Right cardiac atrium (tissue), 5 donors: ENCODE results near the gene YPEL2. TPM values are rescaled to one million over a fixed set of nuclear protein-coding genes. Genes with fewer than 3 reads are reported as not detected.
A peak's percentile ranks its signal among the peaks of the same experiment; 100 is the strongest.
"Not testable (repeated sequence)": the region's sequence is repeated elsewhere in the genome, so short reads cannot be mapped to it uniquely, and the experiment has no call there.

ENCODE experiments used
- ATAC-seq, 2 donors: fragments of 200-7000 bp; cut with Tn5 transposase; one replicate each; pipeline versions ENCODE4 v1.8.0 to v1.9.1; 2020; ENCODE audit warnings: moderate library complexity in 2 of 2, mild to moderate bottlenecking in 1 of 2
- DNase-seq, 3 donors: peaks; one replicate each; pipeline ENCODE4 v3.0.0-alpha.2; 2020
- H3K27ac ChIP-seq: one replicate; pipeline ENCODE4 v1.5.1; 2013; ENCODE audit warnings: mild to moderate bottlenecking, low read length, control low read depth, moderate library complexity
- H3K27me3 ChIP-seq: one replicate; pipeline ENCODE4 v1.6.1; 2013; ENCODE audit not compliant: control insufficient read depth, insufficient read depth
- H3K4me1 ChIP-seq: one replicate; pipeline ENCODE4 v1.6.1; 2013; ENCODE audit warnings: low read length; ENCODE audit not compliant: control insufficient read depth, insufficient read depth
- H3K4me3 ChIP-seq: one replicate; pipeline ENCODE4 v1.5.1; 2013; ENCODE audit warnings: low read length, control low read depth
- H3K9me3 ChIP-seq: one replicate; pipeline ENCODE4 v1.6.1; 2013; ENCODE audit warnings: low read length; ENCODE audit not compliant: control insufficient read depth
- WGBS: extraction: QIAGEN DNeasy Blood & Tissue Kit; methylation state at CpG from one replicate; pipeline ENCODE4 v1.1.7; 2013; 5-methylcytosine and 5-hydroxymethylcytosine counted together
- intact Hi-C, 4 donors: fragments of 100-400 bp; cut with DNase I; formaldehyde crosslinking; loops; one replicate each; pipeline versions ENCODE4 v1.11.0 to v1.14.0; 2022 to 2023
- polyA plus RNA-seq: library from polyadenylated mRNA; stranded (reverse); fragments of 200-250 nt; gene quantifications from one replicate; pipeline ENCODE4 v1.2.3, GENCODE V29; 2013
- total RNA-seq, 4 donors: library from RNA; stranded (reverse); fragmentation: NEBNext Ultra II Directional; extraction: Animal tissue kit (Norgen Biotek cat#: 25700); gene quantifications; one replicate each; pipeline ENCODE4 v1.2.1, GENCODE V29; 2021
- donor health status: healthy with polysubstance abuse.
- donor health status: DM: no; HTN: yes; CAD: no.
- donor health status: DM: no; HTN: no; CAD: no.
- donor health status: DM: no; HTN: yes; CAD: no; lungs with severe emphysema.
- donor health status: DM: yes; HTN: yes; CAD: no.

The YPEL2 gene
- total and polyA plus RNA-seq, 5 donors, result 12.5 to 33.9 (median 23.1) TPM

GRCh38 chr17:59300941-59301340, 30.5 kb upstream of the YPEL2 start:
- H3K27me3 ChIP-seq, result no peaks in the 10 kb centered on the region
- intact Hi-C loops, result no loop called here
- no peaks in the 10 kb centered on the region for H3K9me3 ChIP-seq
- DNase-seq (no peak), ATAC-seq (no peak)
- no peak overlapping the region for H3K4me3 ChIP-seq
- no peaks in the 10 kb centered on the region for H3K4me1 ChIP-seq
- WGBS, result 79% methylated on average over 5 of the region's 5 CpGs
- H3K27ac ChIP-seq, result no peak overlapping the region

- 91% methylated on average over 2 of the region's 2 CpGs for WGBS
- Histone ChIP-seq H3K27ac (no peak overlapping the region), H3K4me1 (no peaks in the 10 kb centered on the region), H3K9me3 (no peaks in the 10 kb centered on the region), H3K27me3 (no peaks in the 10 kb centered on the region), H3K4me3 (no peak overlapping the region)
- ATAC-seq (no peak), DNase-seq (no peak)
- intact Hi-C loops, result no loop called here
Measured at GRCh38 chr17:59304811-59305210, 26.6 kb upstream of the YPEL2 start.

DNA sequence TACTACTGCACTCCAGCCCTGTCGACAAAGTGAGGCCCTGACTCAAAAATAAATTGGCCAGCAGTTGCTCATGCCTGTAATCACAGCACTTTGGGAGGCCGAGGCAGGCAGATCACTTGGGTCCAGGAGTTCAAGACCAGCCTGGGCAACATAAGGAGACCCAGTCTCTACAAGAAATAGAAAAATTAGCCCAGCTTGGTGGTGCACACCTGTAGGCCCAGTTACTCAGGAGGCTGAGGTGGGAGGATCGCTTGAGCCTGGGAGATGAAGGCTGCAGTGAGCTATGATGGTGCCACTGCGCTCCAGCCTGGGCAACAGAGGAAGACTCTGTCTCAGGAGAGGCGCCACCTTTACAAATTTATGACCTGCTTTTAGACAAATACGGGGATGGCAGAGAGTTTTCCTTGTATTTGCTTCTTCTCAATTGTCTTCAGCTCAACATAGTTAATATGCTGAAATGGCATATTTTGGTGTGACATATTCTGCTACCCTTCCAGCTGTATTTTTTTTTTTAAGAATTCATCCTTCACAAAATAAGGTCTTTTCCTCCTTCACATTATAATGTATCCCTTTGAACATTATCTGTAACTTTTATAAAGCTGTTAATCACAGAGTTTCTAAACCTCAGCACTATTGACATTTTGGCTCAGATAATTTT, 21.1 kb upstream of the YPEL2 start:
- WGBS, result 81% methylated on average over 6 of the region's 6 CpGs
- intact Hi-C loops, result loop anchor here in 3 of 4 donors (2.0 to 10.0 kb wide), 3 partner anchors 130 to 244 kb away; no protein-coding TSS in a partner anchor
- Histone ChIP-seq H3K27ac (no peak overlapping the region), H3K4me3 (no peak overlapping the region), H3K27me3 (no peaks in the 10 kb centered on the region), H3K9me3 (no peaks in the 10 kb centered on the region), H3K4me1 (no peaks in the 10 kb centered on the region)
- ATAC-seq (no peak), DNase-seq (no peak)

DNA sequence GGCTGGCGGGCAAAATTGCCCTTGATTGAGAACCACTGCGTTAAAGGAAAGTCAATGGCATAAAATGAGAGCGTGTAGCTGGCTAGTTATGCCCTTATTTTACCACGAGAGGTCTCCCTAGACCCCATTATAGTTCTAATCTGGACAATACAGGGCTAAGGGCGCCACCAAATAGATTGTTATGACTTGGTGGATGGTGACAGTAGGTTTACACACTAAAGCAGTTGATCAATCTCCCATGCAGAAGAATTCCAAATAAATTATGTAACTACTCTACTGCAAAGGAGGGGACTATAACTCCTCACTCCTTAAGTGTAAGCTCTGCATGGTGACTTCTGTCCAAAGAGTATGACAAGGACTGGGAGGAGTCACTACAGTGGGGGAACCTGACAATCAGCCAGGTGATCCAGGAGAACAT, 20.4 kb upstream of the YPEL2 start:
- under 1% methylated on average over 5 of the region's 5 CpGs for WGBS
- ATAC-seq, result peak; percentile 88 to 96
- no peak overlapping the region for H3K4me3 ChIP-seq
- no peaks in the 10 kb centered on the region for H3K27me3 ChIP-seq
- intact Hi-C loops, result loop anchor here in 3 of 4 donors (2.0 to 10.0 kb wide), 3 partner anchors 130 to 244 kb away; no protein-coding TSS in a partner anchor
- H3K9me3 ChIP-seq, result no peaks in the 10 kb centered on the region
- no peak for DNase-seq
- no peak overlapping the region for H3K27ac ChIP-seq
- no peaks in the 10 kb centered on the region for H3K4me1 ChIP-seq

GRCh38 chr17:59311521-59311920, 19.9 kb upstream of the YPEL2 start:
- not testable (repeated sequence) for H3K9me3 ChIP-seq, ATAC-seq, H3K4me1 ChIP-seq, H3K27ac ChIP-seq, H3K4me3 ChIP-seq, DNase-seq, H3K27me3 ChIP-seq
- WGBS, result 89% methylated on average over 7 of the region's 7 CpGs
- intact Hi-C loops, result loop anchor here in 3 of 4 donors (2.0 to 10.0 kb wide), 3 partner anchors 129 to 243 kb away; no protein-coding TSS in a partner anchor

- H3K27me3 ChIP-seq, result no peaks in the 10 kb centered on the region
- H3K4me1 ChIP-seq, result no peaks in the 10 kb centered on the region
- no peak overlapping the region for H3K27ac ChIP-seq
- no peak for ATAC-seq
- 76% methylated on average over 4 of the region's 4 CpGs for WGBS
- H3K4me3 ChIP-seq, result no peak overlapping the region
- no peak for DNase-seq
- H3K9me3 ChIP-seq, result no peaks in the 10 kb centered on the region
- intact Hi-C loops, result loop anchor here in 2 of 4 donors (10.0 kb wide), 1 partner anchor 239 kb away; no protein-coding TSS in a partner anchor
Measured at GRCh38 chr17:59315866-59316265, 15.6 kb upstream of the YPEL2 start.

DNA sequence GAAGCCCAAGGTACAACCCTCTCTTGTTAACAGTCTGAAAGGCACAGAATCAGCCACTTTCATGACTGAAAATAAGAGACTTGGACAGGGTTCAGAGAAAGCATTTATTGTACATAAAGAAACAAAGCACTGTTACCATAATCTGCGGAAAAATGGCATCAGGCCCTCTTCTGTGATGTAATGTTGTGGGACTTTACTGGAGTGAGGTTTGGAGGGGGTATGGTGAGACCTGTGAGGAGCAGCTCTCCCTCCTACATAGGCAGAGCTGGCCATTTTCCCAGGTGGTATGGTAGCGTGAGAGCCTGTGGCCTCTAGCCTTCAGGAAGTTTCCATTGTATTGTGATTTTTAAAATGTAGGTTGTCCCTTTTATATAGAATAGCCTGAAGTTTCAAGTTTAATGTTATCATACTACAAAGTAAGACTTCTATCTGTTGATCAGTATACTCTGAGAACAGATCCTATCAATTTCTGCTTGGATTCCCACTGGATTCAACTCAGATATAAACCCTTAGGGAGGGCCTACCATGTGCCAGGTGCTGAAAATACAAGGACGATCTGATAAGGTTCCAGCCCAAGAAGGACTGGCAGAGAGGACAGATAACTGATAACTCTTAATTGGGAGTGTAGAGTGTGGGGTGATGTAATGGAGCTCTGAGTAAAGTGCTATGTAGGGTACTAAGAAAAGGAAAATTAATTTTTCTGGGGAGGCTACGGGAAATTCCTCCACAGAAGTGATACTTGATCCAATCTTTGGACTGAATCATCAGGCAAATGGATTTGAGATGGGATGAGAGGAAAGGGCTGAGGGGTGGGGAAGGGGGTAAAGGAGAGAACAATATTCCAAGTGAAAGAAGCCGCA, 4.1 kb upstream of the YPEL2 start:
- Histone ChIP-seq H3K4me3 (no peak overlapping the region), H3K27me3 (no peaks in the 10 kb centered on the region), H3K4me1 (peaks cover 9% of the 10 kb centered on the region), H3K9me3 (no peaks in the 10 kb centered on the region), H3K27ac (no peak overlapping the region)
- DNase-seq (no peak), ATAC-seq (no peak)
- intact Hi-C loops, result loop anchor here in 1 of 4 donors (5.0 kb wide), 1 partner anchor 105 kb away; no protein-coding TSS in a partner anchor
- 68% methylated on average over 5 of the region's 5 CpGs for WGBS

DNA sequence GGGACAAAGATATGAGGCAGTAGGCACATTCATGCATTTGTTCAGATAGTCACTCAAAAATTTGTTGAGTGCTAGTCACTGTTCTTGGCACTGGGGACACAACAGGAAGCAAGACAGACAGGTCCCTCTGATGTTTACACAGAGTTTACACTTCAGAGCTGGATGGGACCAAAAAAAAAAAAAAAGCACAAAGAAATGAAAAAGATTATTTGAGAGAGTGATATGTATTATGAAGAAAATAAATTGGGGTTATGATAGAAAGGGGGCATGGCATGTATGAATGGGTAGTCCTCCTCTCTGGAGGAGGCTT, 3.5 kb upstream of the YPEL2 start:
- no peaks in the 10 kb centered on the region for H3K9me3 ChIP-seq
- H3K27ac ChIP-seq, result no peak overlapping the region
- intact Hi-C loops, result loop anchor here in 2 of 4 donors (2.0 to 5.0 kb wide), 2 partner anchors 104 to 113 kb away; no protein-coding TSS in a partner anchor
- ATAC-seq (no peak), DNase-seq (no peak)
- H3K4me1 ChIP-seq, result peaks cover 9% of the 10 kb centered on the region
- H3K4me3 ChIP-seq, result no peak overlapping the region
- no peaks in the 10 kb centered on the region for H3K27me3 ChIP-seq

GRCh38 chr17:59328601-59329000, 2.9 kb upstream of the YPEL2 start:
- Histone ChIP-seq H3K4me1 (peaks cover 11% of the 10 kb centered on the region), H3K27ac (peak overlapping the region; percentile 23), H3K27me3 (no peaks in the 10 kb centered on the region), H3K4me3 (no peak overlapping the region), H3K9me3 (no peaks in the 10 kb centered on the region)
- WGBS, result 97% methylated on average over 2 of the region's 2 CpGs
- DNase-seq, result no peak
- intact Hi-C loops, result loop anchor here in 2 of 4 donors (2.0 to 5.0 kb wide), 2 partner anchors 104 to 112 kb away; no protein-coding TSS in a partner anchor
- ATAC-seq, result no peak

DNA sequence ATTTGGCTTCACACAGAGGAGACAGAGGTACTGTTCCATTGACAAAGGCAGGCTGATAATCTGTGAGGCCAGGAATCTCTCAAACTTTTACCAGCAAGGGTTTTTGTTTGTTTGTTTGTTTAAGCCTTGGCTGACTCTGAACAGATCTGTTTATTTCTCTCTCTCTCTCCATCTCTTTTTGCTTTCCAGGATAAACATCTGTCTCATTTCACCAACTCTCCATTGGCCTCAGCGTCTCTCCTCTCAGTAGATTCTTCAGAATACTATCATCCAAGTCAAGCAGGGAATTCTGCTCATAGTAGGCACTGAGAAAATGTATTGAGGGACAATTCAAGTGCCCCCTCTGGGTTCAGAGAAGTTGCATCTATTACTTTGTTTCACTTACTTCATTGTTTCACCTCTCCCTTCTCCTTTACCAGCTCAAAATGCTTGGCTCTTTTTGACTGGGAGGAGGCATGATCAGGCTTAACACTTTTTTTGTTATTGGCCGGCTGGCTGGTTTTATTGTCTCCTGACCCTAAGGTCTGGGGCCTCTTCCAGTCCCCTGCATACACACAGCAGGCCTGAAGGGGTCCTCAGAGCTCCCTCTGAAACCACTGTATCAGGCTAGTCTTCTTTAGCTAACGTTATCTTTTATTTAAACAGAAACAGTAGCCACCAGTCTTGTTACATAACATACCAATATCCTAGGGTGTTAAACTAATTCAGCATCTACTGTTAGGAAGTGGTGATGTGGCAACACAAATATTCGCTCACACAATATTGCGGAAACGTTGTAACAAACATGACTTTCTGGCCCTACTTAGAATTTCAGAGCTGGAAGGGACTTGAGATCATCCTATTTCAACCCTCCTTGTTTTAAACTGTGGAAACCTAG, 2.0 kb upstream of the YPEL2 start:
- WGBS, result 4% methylated on average over 6 of the region's 6 CpGs
- Histone ChIP-seq H3K9me3 (no peaks in the 10 kb centered on the region), H3K4me3 (no peak overlapping the region), H3K4me1 (peaks cover 15% of the 10 kb centered on the region), H3K27ac (peak overlapping the region; percentile 73), H3K27me3 (no peaks in the 10 kb centered on the region)
- DNase-seq (peak; percentile 60 to 80 (median 77)), ATAC-seq (peak; percentile 64 to 68)
- intact Hi-C loops, result loop anchor here (2.0 to 10.0 kb wide), 6 partner anchors 38 to 111 kb away; no protein-coding TSS in a partner anchor
